Measurements from ENCODE around the gene LRRK1.

DNA sequence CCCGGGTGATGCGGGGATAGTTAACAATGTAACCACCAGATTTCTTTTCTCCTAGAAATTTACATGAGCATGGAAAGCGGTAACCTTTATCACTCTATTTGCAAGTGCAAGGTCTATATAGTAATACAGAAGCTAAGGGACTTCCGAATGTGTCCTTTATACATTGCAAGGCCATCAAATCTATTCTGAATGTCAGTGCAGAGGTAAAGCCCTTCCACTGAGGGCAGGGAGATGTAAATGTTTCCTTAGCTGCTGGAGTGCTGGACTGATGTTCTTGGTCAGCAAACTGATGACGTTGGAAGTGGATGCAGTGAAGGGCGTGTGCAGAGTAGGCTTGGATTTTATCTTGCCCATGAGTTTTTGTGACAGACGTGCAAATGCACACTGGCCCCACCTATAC, 33.3 kb upstream of the LRRK1 start:
- TF ChIP-seq, protein P1, sequence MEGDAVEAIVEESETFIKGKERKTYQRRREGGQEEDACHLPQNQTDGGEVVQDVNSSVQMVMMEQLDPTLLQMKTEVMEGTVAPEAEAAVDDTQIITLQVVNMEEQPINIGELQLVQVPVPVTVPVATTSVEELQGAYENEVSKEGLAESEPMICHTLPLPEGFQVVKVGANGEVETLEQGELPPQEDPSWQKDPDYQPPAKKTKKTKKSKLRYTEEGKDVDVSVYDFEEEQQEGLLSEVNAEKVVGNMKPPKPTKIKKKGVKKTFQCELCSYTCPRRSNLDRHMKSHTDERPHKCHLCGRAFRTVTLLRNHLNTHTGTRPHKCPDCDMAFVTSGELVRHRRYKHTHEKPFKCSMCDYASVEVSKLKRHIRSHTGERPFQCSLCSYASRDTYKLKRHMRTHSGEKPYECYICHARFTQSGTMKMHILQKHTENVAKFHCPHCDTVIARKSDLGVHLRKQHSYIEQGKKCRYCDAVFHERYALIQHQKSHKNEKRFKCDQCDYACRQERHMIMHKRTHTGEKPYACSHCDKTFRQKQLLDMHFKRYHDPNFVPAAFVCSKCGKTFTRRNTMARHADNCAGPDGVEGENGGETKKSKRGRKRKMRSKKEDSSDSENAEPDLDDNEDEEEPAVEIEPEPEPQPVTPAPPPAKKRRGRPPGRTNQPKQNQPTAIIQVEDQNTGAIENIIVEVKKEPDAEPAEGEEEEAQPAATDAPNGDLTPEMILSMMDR (IDR thresholded peaks at IDR 0.05): no peak
- no peak for TF ChIP-seq POLR2A (IDR thresholded peaks at IDR 0.05)

All from esophagus squamous epithelium (tissue), 4 donors.